PC-3 (cell line): Measurements from ENCODE around the gene KAT7.

Source experiments
- EZH2phosphoT487 ChIP-seq: fragments of 300-600 bp; sonication (generic); IDR thresholded peaks from 2 replicates; pipeline ENCODE4 v1.6.1; 2018; ENCODE audit warnings: mild to moderate bottlenecking, antibody characterized with exemption, low read length, borderline replicate concordance
- TF ChIP-seq, protein P1 (sequence below): fragments of 300-600 bp; sonication (generic); conservative IDR thresholded peaks from 2 replicates; pipeline ENCODE4 v1.5.1; 2017; ENCODE audit warnings: antibody characterized with exemption, low read depth, mild to moderate bottlenecking, low read length

GRCh38 chr17:49821466-49821865 is 33.0 kb downstream of the KAT7 start:
- TF ChIP-seq, protein P1, sequence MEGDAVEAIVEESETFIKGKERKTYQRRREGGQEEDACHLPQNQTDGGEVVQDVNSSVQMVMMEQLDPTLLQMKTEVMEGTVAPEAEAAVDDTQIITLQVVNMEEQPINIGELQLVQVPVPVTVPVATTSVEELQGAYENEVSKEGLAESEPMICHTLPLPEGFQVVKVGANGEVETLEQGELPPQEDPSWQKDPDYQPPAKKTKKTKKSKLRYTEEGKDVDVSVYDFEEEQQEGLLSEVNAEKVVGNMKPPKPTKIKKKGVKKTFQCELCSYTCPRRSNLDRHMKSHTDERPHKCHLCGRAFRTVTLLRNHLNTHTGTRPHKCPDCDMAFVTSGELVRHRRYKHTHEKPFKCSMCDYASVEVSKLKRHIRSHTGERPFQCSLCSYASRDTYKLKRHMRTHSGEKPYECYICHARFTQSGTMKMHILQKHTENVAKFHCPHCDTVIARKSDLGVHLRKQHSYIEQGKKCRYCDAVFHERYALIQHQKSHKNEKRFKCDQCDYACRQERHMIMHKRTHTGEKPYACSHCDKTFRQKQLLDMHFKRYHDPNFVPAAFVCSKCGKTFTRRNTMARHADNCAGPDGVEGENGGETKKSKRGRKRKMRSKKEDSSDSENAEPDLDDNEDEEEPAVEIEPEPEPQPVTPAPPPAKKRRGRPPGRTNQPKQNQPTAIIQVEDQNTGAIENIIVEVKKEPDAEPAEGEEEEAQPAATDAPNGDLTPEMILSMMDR: no peak
- TF ChIP-seq EZH2phosphoT487: no peak
